Measurements from ENCODE around the gene ZNF423. TPM values are rescaled to one million over a fixed set of nuclear protein-coding genes. Genes with fewer than 3 reads are reported as not detected.

Gene ZNF423
- polyA plus RNA-seq, 3 donors, result 24.5 to 27.3 (median 26.2) TPM

GRCh38 chr16:49757559-49758069, 98.3 kb downstream of the ZNF423 start:
- no peak for DNase-seq (ENCODE audit: low read depth in 3 of 3, low spot score in 2 of 3)

- no peak for DNase-seq (ENCODE audit: low read depth in 3 of 3, low spot score in 2 of 3)
These were observed 98.9 kb downstream of the ZNF423 start for GRCh38 chr16:49756775-49757558.

GRCh38 chr16:49755716-49756505, 100.0 kb downstream of the ZNF423 start:
- DNase-seq (ENCODE audit: low read depth in 3 of 3, low spot score in 2 of 3), result no peak

- no peak for DNase-seq (ENCODE audit: low read depth in 3 of 3, low spot score in 2 of 3)
These were observed 100.6 kb downstream of the ZNF423 start for GRCh38 chr16:49755313-49755620.

- DNase-seq (ENCODE audit: low read depth in 3 of 3, low spot score in 2 of 3), result no peak
These were observed 101.2 kb downstream of the ZNF423 start for GRCh38 chr16:49754495-49755312.

- DNase-seq (ENCODE audit: low read depth in 3 of 3, low spot score in 2 of 3), result no peak
These were observed 105.4 kb downstream of the ZNF423 start for GRCh38 chr16:49750341-49751000.

GRCh38 chr16:49749816-49750215, 106.1 kb downstream of the ZNF423 start:
- DNase-seq (ENCODE audit: low read depth in 3 of 3, low spot score in 2 of 3), result no peak

- no peak for DNase-seq (ENCODE audit: low read depth in 3 of 3, low spot score in 2 of 3)
These were observed 107.6 kb downstream of the ZNF423 start for GRCh38 chr16:49748322-49748721.

- DNase-seq (ENCODE audit: low read depth in 3 of 3, low spot score in 2 of 3), result no peak
These were observed 108.3 kb downstream of the ZNF423 start for GRCh38 chr16:49747654-49748053.

GRCh38 chr16:49746545-49746944, 109.4 kb downstream of the ZNF423 start:
- no peak for DNase-seq (ENCODE audit: low read depth in 3 of 3, low spot score in 2 of 3)

GRCh38 chr16:49745311-49745747, 110.6 kb downstream of the ZNF423 start:
- DNase-seq (ENCODE audit: low read depth in 3 of 3, low spot score in 2 of 3), result no peak

GRCh38 chr16:49744244-49745220, 111.4 kb downstream of the ZNF423 start:
- DNase-seq (ENCODE audit: low read depth in 3 of 3, low spot score in 2 of 3), result no peak

GRCh38 chr16:49743658-49744057, 112.3 kb downstream of the ZNF423 start:
- DNase-seq (ENCODE audit: low read depth in 3 of 3, low spot score in 2 of 3), result no peak

- DNase-seq (ENCODE audit: low read depth in 3 of 3, low spot score in 2 of 3), result no peak
These were observed 112.8 kb downstream of the ZNF423 start for GRCh38 chr16:49743203-49743464.

GRCh38 chr16:49742428-49743202, 113.3 kb downstream of the ZNF423 start:
- no peak for DNase-seq (ENCODE audit: low read depth in 3 of 3, low spot score in 2 of 3)

GRCh38 chr16:49740256-49740655, 115.7 kb downstream of the ZNF423 start:
- no peak for DNase-seq (ENCODE audit: low read depth in 3 of 3, low spot score in 2 of 3)

- DNase-seq (ENCODE audit: low read depth in 3 of 3, low spot score in 2 of 3), result no peak
These were observed 116.5 kb downstream of the ZNF423 start for GRCh38 chr16:49739381-49739780.

- no peak for DNase-seq (ENCODE audit: low read depth in 3 of 3, low spot score in 2 of 3)
These were observed 117.1 kb downstream of the ZNF423 start for GRCh38 chr16:49738832-49739231.

- no peak for DNase-seq (ENCODE audit: low read depth in 3 of 3, low spot score in 2 of 3)
These were observed 117.9 kb downstream of the ZNF423 start for GRCh38 chr16:49738001-49738400.

All from right renal cortex interstitium (tissue), 3 donors.